Keratinocyte (primary cell): ENCODE results near the gene KEAP1. TPM values are rescaled to one million over a fixed set of nuclear protein-coding genes. Genes with fewer than 3 reads are reported as not detected.

Experiments used
- DNase-seq: peaks from one replicate; pipeline ENCODE4 v3.0.0-alpha.2; 2011; ENCODE audit warnings: low read depth, missing footprints, low spot score
- FAIRE-seq: peaks from 2 replicates; lab custom pipeline; 2011; peaks lifted over from hg19 to GRCh38; lab: Jason Lieb, UNC
- H2AFZ ChIP-seq: 2 replicates; pipeline ENCODE4 v1.6.0; 2012; ENCODE audit warnings: low read length, control low read depth, inconsistent platforms; ENCODE audit not compliant: control insufficient read depth
- H3K27ac ChIP-seq: 2 replicates; pipeline ENCODE4 v1.5.1; 2011; ENCODE audit warnings: low read length; ENCODE audit not compliant: control insufficient read depth, insufficient read depth
- H3K27me3 ChIP-seq: 3 replicates; pipeline ENCODE4 v1.6.0; 2011; ENCODE audit warnings: low read length; ENCODE audit not compliant: control insufficient read depth, insufficient read depth; ENCODE audit errors: extremely low read depth
- H3K36me3 ChIP-seq, 2 experiments: 2 replicates in 1 of 2; 3 replicates in 1 of 2; pipeline ENCODE4 v1.5.1; 2011; ENCODE audit warnings: low read length in 2 of 2, mild to moderate bottlenecking in 1 of 2; ENCODE audit not compliant: control insufficient read depth in 2 of 2, insufficient read depth in 2 of 2; ENCODE audit errors: extremely low read depth in 1 of 2
- H3K4me1 ChIP-seq: 3 replicates; pipeline ENCODE4 v1.5.1; 2011; ENCODE audit warnings: low read length; ENCODE audit not compliant: control insufficient read depth, insufficient read depth; ENCODE audit errors: extremely low read depth
- H3K4me2 ChIP-seq: 3 replicates; pipeline ENCODE4 v1.6.0; 2011; ENCODE audit warnings: low read depth, low read length; ENCODE audit not compliant: control insufficient read depth, insufficient read depth; ENCODE audit errors: extremely low read depth
- H3K4me3 ChIP-seq, 3 experiments: fragments of 200-600 bp in 1 of 3; sonication (generic) in 1 of 3; 2 replicates in 2 of 3; 3 replicates in 1 of 3; pipeline ENCODE4 v1.5.1; 2011 to 2016; ENCODE audit warnings: low read length in 3 of 3, mild to moderate bottlenecking in 3 of 3, control low read depth in 2 of 3, inconsistent platforms in 1 of 3, low read depth in 1 of 3, mixed read lengths in 1 of 3, mixed run types in 1 of 3, moderate library complexity in 1 of 3; ENCODE audit not compliant: control insufficient read depth in 2 of 3, insufficient read depth in 2 of 3; ENCODE audit errors: extremely low read depth in 1 of 3
- H3K79me2 ChIP-seq: 2 replicates; pipeline ENCODE4 v1.6.0; 2012; ENCODE audit warnings: low read length; ENCODE audit not compliant: control insufficient read depth, insufficient read depth
- H3K9ac ChIP-seq: 3 replicates; pipeline ENCODE4 v1.6.0; 2011; ENCODE audit warnings: low read length; ENCODE audit not compliant: control insufficient read depth, insufficient read depth; ENCODE audit errors: extremely low read depth
- H3K9me1 ChIP-seq: 3 replicates; pipeline ENCODE4 v1.6.0; 2011; ENCODE audit warnings: low read length; ENCODE audit not compliant: control insufficient read depth, insufficient read depth; ENCODE audit errors: extremely low read depth
- H3K9me3 ChIP-seq: 2 replicates; pipeline ENCODE4 v1.5.1; 2012; ENCODE audit warnings: low read depth, low read length; ENCODE audit not compliant: control insufficient read depth
- H4K20me1 ChIP-seq: 3 replicates; pipeline ENCODE4 v1.6.0; 2011; ENCODE audit warnings: low read length; ENCODE audit not compliant: control insufficient read depth, insufficient read depth; ENCODE audit errors: extremely low read depth
- EZH2 ChIP-seq: IDR thresholded peaks from one replicate; pipeline ENCODE4 v1.6.1; 2012; ENCODE audit warnings: inconsistent platforms, mild to moderate bottlenecking, low read length, moderate library complexity
- dilution Hi-C: fragments of 300-500 bp; cut with MboI; formaldehyde crosslinking; loops from one replicate; pipeline ENCODE4 v1.7.0; 2020; ENCODE audit warnings: low sequenced_read_pairs; ENCODE audit not compliant: extremely low pct_ligation_motif_present
- polyA plus RNA-seq, 5 experiments: library from polyadenylated mRNA; depleted of rRNA in 3 of 5; stranded (reverse) in 3 of 5; stranded (forward) in 1 of 5; unstranded in 1 of 5; fragments of >200 nt; gene quantifications; 1 replicate in 1 of 5; 2 replicates in 3 of 5; 3 replicates in 1 of 5; pipeline versions ENCODE4 v1.2.1 to v1.2.3, GENCODE V29; 2011 to 2012; ENCODE audit warnings: missing spikeins in 2 of 5, low read depth in 1 of 5, low replicate concordance in 1 of 5
- TF ChIP-seq, protein P1 (sequence below), 3 experiments: IDR thresholded peaks in 1 of 3; conservative IDR thresholded peaks in 1 of 3; optimal IDR thresholded peaks in 1 of 3; 2 replicates in 2 of 3; 3 replicates in 1 of 3; pipeline versions ENCODE3 to v1.5.1; 2011; ENCODE audit warnings: low read length in 3 of 3, mild to moderate bottlenecking in 3 of 3, moderate library complexity in 2 of 3, control low read depth in 1 of 3, inconsistent platforms in 1 of 3; ENCODE audit not compliant: insufficient read depth in 2 of 3; ENCODE audit errors: extremely low read depth in 1 of 3

The KEAP1 gene
- polyA plus RNA-seq, 1 donor (not counting 4 experiments of a cell fraction or from before 2014, with no cell fraction given) = 29.6 TPM

DNA sequence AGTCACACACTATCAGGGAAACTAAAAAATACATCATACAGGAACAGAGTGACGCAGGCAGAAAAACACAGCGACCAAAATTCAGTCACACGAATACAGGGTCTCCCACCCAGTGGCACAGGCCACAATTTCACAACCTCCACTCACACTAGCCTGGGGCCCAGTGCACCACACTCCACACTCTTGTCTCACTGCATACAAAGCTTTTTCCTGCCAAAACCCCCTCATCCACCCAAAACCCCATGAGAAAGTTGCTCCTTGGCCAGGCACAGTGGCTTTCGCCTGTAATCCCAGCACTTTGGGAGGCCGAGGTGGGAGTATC lies 12.9 kb upstream of the KEAP1 start:
- dilution Hi-C loops = no loop called here
- Histone ChIP-seq H3K9ac (peak overlapping the region; percentile 28), H3K9me3 (no peaks in the 10 kb centered on the region), H3K4me1 (peaks cover 37% of the 10 kb centered on the region), H3K4me2 (peak overlapping the region; percentile 96), H3K27ac (peak overlapping the region; percentile 42), H3K9me1 (no peaks in the 10 kb centered on the region), H4K20me1 (no peaks in the 10 kb centered on the region), H3K27me3 (no peaks in the 10 kb centered on the region), H3K36me3 (peaks cover 5 to 12% of the 10 kb centered on the region in 2 experiments), H2AFZ (peak overlapping the region; percentile 42), H3K4me3 (peak overlapping the region; percentile 65 to 86 (median 77)), H3K79me2 (peaks cover 37% of the 10 kb centered on the region)
- TF ChIP-seq, protein P1, sequence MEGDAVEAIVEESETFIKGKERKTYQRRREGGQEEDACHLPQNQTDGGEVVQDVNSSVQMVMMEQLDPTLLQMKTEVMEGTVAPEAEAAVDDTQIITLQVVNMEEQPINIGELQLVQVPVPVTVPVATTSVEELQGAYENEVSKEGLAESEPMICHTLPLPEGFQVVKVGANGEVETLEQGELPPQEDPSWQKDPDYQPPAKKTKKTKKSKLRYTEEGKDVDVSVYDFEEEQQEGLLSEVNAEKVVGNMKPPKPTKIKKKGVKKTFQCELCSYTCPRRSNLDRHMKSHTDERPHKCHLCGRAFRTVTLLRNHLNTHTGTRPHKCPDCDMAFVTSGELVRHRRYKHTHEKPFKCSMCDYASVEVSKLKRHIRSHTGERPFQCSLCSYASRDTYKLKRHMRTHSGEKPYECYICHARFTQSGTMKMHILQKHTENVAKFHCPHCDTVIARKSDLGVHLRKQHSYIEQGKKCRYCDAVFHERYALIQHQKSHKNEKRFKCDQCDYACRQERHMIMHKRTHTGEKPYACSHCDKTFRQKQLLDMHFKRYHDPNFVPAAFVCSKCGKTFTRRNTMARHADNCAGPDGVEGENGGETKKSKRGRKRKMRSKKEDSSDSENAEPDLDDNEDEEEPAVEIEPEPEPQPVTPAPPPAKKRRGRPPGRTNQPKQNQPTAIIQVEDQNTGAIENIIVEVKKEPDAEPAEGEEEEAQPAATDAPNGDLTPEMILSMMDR (optimal IDR thresholded peaks at IDR 0.05 in 1 of 3, IDR thresholded peaks at IDR 0.05 in 1 of 3, conservative IDR thresholded peaks at IDR 0.05 in 1 of 3; ENCODE audit: extremely low read depth in 1 of 3, insufficient read depth in 2 of 3, low read length in 3 of 3) = no peak
- no peak for TF ChIP-seq EZH2
- no peak for DNase-seq
- no peak for FAIRE-seq

DNA sequence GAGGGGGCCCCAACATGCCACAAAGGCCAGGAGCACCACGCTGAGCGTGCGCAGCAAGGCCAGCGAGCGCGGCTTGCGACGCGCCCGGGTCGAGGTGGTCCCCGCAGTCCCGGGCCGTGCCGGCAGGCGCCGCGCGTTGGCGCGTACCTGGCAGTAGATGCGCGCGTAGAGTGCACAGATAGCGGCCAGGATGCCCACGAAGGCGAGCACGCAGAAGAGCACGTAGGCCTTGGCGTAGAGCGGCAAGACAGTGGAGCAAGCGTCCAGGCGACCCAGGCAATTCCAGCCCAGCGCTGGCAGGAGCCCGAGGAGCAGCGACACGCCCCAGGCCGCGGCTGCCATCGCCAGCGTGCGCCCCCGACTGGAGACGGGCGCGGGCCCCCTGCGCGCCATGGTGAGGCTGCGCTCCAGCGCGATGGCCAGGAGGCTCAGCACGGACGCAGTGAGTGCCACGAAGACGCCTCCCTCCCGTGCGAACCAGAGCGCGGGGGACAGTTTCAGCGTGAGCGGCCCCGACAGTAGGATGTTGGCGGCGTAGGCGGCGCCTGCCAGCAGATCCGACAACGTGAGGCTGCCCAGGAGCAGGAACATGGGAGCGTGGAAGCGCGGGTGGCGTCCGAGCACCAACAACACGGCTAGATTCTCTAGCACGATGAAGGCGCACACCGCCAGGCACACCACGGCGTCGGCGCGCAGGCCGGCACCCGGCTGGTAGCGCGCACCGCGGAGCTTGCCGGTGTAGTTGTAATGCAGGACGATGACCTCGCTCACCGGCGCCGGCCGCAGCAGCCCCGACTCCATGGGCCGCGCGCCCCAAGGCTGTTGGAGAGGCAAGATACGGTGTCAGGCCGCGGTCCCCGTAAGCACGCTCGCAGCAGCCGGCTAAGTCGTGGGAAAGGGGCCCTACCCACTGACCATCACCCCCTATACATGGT lies 11.3 kb upstream of the KEAP1 start:
- FAIRE-seq = no peak
- Histone ChIP-seq H3K4me1 (peaks cover 43% of the 10 kb centered on the region), H3K27ac (no peak overlapping the region), H3K4me2 (no peak overlapping the region), H3K9me3 (no peaks in the 10 kb centered on the region), H3K9ac (no peak overlapping the region), H3K4me3 (no peak overlapping the region), H4K20me1 (no peaks in the 10 kb centered on the region), H3K36me3 (peaks cover 5 to 12% of the 10 kb centered on the region in 2 experiments), H3K79me2 (peaks cover 37% of the 10 kb centered on the region), H3K9me1 (no peaks in the 10 kb centered on the region), H2AFZ (no peak overlapping the region), H3K27me3 (no peaks in the 10 kb centered on the region)
- dilution Hi-C loops = loop anchor here (5.0 kb wide), 1 partner anchor 43 kb away; no protein-coding TSS in a partner anchor
- no peak for DNase-seq
- TF ChIP-seq EZH2 = no peak
- TF ChIP-seq, protein P1 (optimal IDR thresholded peaks at IDR 0.05 in 1 of 3, IDR thresholded peaks at IDR 0.05 in 1 of 3, conservative IDR thresholded peaks at IDR 0.05 in 1 of 3; ENCODE audit: extremely low read depth in 1 of 3, insufficient read depth in 2 of 3, low read length in 3 of 3) = no peak
